Measurements from ENCODE around the gene TRAPPC2. TPM values are rescaled to one million over a fixed set of nuclear protein-coding genes. Genes with fewer than 3 reads are reported as not detected.

Gene TRAPPC2
- total RNA-seq, 1 donor from 2014 or later, result 20.2 TPM

- no peaks in the 10 kb centered on the region for H3K27me3 Mint-ChIP-seq (ENCODE audit: low read depth)
- peaks cover 11% of the 10 kb centered on the region for H3K9me3 Mint-ChIP-seq
- no peak overlapping the region for H3K4me3 Mint-ChIP-seq
- peaks cover 11% of the 10 kb centered on the region for H3K4me1 Mint-ChIP-seq
- H3K27ac Mint-ChIP-seq, result no peak overlapping the region
- TF ChIP-seq CTCF (IDR thresholded peaks at IDR 0.05; ENCODE audit: unreplicated experiment), result no peak
- no peak for DNase-seq (ENCODE audit: low spot score in 2 of 2, unreplicated experiment in 2 of 2)
- H3K36me3 Mint-ChIP-seq, result peaks cover 7% of the 10 kb centered on the region
Measured at GRCh38 chrX:13716455-13716854, 18.0 kb downstream of the TRAPPC2 start.

GRCh38 chrX:13711141-13711540 lies 23.3 kb downstream of the TRAPPC2 start:
- Mint-ChIP-seq H3K27me3 (ENCODE audit: low read depth) (no peaks in the 10 kb centered on the region), H3K27ac (no peak overlapping the region)
- no peak for TF ChIP-seq CTCF (IDR thresholded peaks at IDR 0.05; ENCODE audit: unreplicated experiment)

DNA sequence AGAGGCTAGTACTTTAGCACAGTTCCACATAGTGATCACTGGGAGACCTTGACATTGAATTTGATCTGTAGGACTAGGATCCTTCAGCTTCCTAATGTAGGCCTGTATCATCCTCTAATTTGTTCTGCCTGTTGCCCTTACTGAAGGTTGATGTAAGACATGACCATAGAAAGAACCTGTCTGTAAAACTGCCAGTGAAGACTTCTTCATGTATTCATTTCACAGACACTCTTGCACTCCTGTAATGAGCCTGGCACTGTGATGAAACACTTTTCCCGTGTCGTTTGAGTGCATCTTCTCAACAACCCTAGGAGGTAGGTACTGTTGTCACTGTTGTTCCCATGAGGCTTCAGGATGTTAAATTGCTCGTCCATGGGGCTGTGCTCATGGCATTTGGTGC lies 30.8 kb downstream of the TRAPPC2 start:
- DNase-seq (ENCODE audit: low spot score in 2 of 2, unreplicated experiment in 2 of 2), result no peak
- Mint-ChIP-seq H3K4me1 (no peaks in the 10 kb centered on the region), H3K4me3 (no peak overlapping the region), H3K9me3 (peaks cover 16% of the 10 kb centered on the region), H3K27ac (no peak overlapping the region), H3K27me3 (ENCODE audit: low read depth) (no peaks in the 10 kb centered on the region), H3K36me3 (peaks cover 6% of the 10 kb centered on the region)
- TF ChIP-seq CTCF (IDR thresholded peaks at IDR 0.05; ENCODE audit: unreplicated experiment), result no peak

More at GRCh38 chrX:13711141-13711540, 23.3 kb downstream of the TRAPPC2 start:
- Mint-ChIP-seq H3K9me3 (peaks cover 12% of the 10 kb centered on the region), H3K36me3 (peaks cover 13% of the 10 kb centered on the region), H3K4me3 (no peak overlapping the region), H3K4me1 (no peaks in the 10 kb centered on the region)
- no peak for DNase-seq (ENCODE audit: low spot score in 2 of 2, unreplicated experiment in 2 of 2)

DNA sequence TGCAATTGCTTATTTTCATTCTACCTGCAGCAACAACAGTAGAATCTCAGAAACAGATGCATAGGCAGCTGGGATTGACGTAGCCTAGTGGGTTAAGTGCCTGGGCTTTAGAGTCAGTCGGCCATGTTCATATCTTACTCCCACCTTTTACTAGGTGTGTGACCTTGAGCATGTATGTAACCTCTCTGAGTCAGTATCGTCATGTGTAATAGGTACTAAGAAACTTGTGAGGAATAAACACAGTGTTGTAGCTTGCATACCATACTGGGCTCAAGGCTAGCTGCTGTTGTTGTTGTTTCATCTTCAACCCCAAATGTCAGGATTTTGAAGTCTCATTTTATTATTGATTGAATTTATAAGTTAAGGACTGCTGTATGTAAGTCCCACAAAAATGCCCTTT lies 31.3 kb downstream of the TRAPPC2 start:
- TF ChIP-seq CTCF (IDR thresholded peaks at IDR 0.05; ENCODE audit: unreplicated experiment), result no peak
- Mint-ChIP-seq H3K36me3 (peaks cover 4% of the 10 kb centered on the region), H3K27ac (no peak overlapping the region)

DNA sequence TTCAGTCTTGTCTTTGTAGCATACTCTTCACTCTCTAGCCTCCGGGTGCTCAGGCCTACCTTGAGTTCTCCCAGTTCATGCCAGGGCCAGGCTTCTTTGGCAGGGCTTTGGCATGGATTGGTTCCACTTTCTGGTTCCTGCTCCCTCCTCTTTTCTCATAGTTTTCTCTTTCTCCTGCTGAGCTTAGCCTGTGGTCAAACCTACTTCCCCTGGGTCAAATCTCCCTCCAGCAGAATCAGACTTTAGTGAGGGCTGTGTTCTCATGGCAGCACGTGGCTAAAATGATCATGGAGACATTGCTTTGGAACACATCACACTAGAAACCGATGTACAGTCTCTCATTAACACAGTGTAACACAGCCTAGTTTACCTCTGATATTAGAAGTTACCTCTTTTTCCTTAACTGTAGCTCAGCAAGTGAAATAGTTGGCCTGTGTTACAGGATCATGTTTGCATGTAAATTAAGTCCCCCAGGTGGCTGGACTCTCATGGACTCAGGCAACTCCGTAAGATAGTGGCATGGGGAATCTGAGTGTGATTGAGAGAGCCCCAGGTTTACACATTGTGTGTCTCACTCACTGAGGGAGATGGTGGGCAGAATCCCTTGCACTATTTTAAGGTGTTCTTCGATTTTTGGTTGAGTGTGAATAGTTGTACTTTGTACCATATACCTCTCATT lies 32.2 kb downstream of the TRAPPC2 start:
- H3K9me3 Mint-ChIP-seq, result peaks cover 18% of the 10 kb centered on the region
- H3K27ac Mint-ChIP-seq, result no peak overlapping the region
- no peak for TF ChIP-seq CTCF (IDR thresholded peaks at IDR 0.05; ENCODE audit: unreplicated experiment)
- no peaks in the 10 kb centered on the region for H3K27me3 Mint-ChIP-seq (ENCODE audit: low read depth)
- peaks cover 8% of the 10 kb centered on the region for H3K4me1 Mint-ChIP-seq
- no peak overlapping the region for H3K4me3 Mint-ChIP-seq
- no peak for DNase-seq (ENCODE audit: low spot score in 2 of 2, unreplicated experiment in 2 of 2)
- H3K36me3 Mint-ChIP-seq, result peaks cover 4% of the 10 kb centered on the region

More for the DNA sequence above, 31.3 kb downstream of the TRAPPC2 start:
- peaks cover 16% of the 10 kb centered on the region for H3K9me3 Mint-ChIP-seq
- H3K4me3 Mint-ChIP-seq, result no peak overlapping the region
- DNase-seq (ENCODE audit: low spot score in 2 of 2, unreplicated experiment in 2 of 2), result no peak
- no peaks in the 10 kb centered on the region for H3K27me3 Mint-ChIP-seq (ENCODE audit: low read depth)
- H3K4me1 Mint-ChIP-seq, result peaks cover 4% of the 10 kb centered on the region
